ENCODE data around the gene RGS11.

DNA sequence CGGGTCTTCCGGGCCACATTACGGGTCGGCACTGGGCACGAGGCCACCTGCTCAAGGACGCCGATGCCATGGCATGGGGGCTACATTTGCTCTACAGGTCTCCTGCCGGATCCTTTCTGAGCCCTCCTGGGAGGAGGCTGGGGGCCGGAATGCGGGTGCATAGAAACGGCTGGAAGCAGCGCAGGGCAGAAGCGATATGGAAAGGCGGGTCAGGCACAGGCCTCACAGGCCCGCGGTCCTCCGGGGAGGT, 48.4 kb upstream of the RGS11 start:
- TF ChIP-seq EZH2phosphoT487 (IDR thresholded peaks at IDR 0.05; ENCODE audit: insufficient read depth, low read depth) (no peak), EZH2 (IDR thresholded peaks at IDR 0.05; ENCODE audit: insufficient read depth, poor library complexity, severe bottlenecking) (no peak)
